T-helper 1 cell treated with Interleukin-12 subunit alpha and Interleukin-12 subunit beta and Interleukin-4 antibody, amounts not matched to agents 30 ng/mL and 1 ng/mL, for 36 hours (primary cell): ENCODE measurements around the gene AGPAT4. TPM values are rescaled to one million over a fixed set of nuclear protein-coding genes. Genes with fewer than 3 reads are reported as not detected.

Source experiments
- intact Hi-C: fragments of 100-400 bp; cut with micrococcal nuclease; formaldehyde crosslinking; loops from one replicate; pipeline ENCODE4 v1.15.1; 2024
- total RNA-seq: library from RNA; stranded (reverse); gene quantifications from 2 replicates; pipeline ENCODE4 v1.2.3, GENCODE V29; 2022

The AGPAT4 gene
- total RNA-seq, 1 donor from 2014 or later = 20.7 TPM

- intact Hi-C loops = no loop called here
Measured at GRCh38 chr6:161284653-161285052, 10.8 kb upstream of the AGPAT4 start.

GRCh38 chr6:161281092-161281491 is 7.2 kb upstream of the AGPAT4 start:
- intact Hi-C loops = no loop called here

GRCh38 chr6:161279677-161280415 is 6.0 kb upstream of the AGPAT4 start:
- intact Hi-C loops = loop anchor here (10.0 kb wide), 2 partner anchors 755 to 1305 kb away; no protein-coding TSS in a partner anchor

- intact Hi-C loops = loop anchor here (10.0 kb wide), 2 partner anchors 752 to 1302 kb away; no protein-coding TSS in a partner anchor
Measured at GRCh38 chr6:161276605-161277155, 2.8 kb upstream of the AGPAT4 start.

GRCh38 chr6:161274898-161275297 is 1.0 kb upstream of the AGPAT4 start:
- intact Hi-C loops = loop anchor here (1.0 to 10.0 kb wide), 13 partner anchors 34 to 1580 kb away; partner anchors contain the start of genes MAP3K4, PACRG and PRKN

GRCh38 chr6:161274488-161274858 is 612 bp upstream of the AGPAT4 start:
- intact Hi-C loops = loop anchor here (1.0 to 10.0 kb wide), 13 partner anchors 35 to 1580 kb away; partner anchors contain the start of genes MAP3K4, PACRG and PRKN

- intact Hi-C loops = loop anchor here (5.0 to 10.0 kb wide), 6 partner anchors 99 to 1299 kb away; no protein-coding TSS in a partner anchor
Measured at GRCh38 chr6:161273274-161273751, 548 bp downstream of the AGPAT4 start.

GRCh38 chr6:161272635-161273273 is 1.1 kb downstream of the AGPAT4 start:
- intact Hi-C loops = loop anchor here (5.0 to 10.0 kb wide), 6 partner anchors 100 to 1298 kb away; no protein-coding TSS in a partner anchor

- intact Hi-C loops = loop anchor here (5.0 to 10.0 kb wide), 6 partner anchors 101 to 1297 kb away; no protein-coding TSS in a partner anchor
Measured at GRCh38 chr6:161271343-161272030, 2.4 kb downstream of the AGPAT4 start.

GRCh38 chr6:161270116-161270515 is 3.7 kb downstream of the AGPAT4 start:
- intact Hi-C loops = loop anchor here (5.0 to 10.0 kb wide), 6 partner anchors 102 to 1295 kb away; no protein-coding TSS in a partner anchor

GRCh38 chr6:161269310-161269709 is 4.6 kb downstream of the AGPAT4 start:
- intact Hi-C loops = no loop called here

GRCh38 chr6:161268531-161269210 is 5.2 kb downstream of the AGPAT4 start:
- intact Hi-C loops = no loop called here

- intact Hi-C loops = no loop called here
Measured at GRCh38 chr6:161266513-161267230, 7.2 kb downstream of the AGPAT4 start.

GRCh38 chr6:161265975-161266374 is 7.9 kb downstream of the AGPAT4 start:
- intact Hi-C loops = no loop called here

- intact Hi-C loops = no loop called here
Measured at GRCh38 chr6:161265554-161265953, 8.3 kb downstream of the AGPAT4 start.

- intact Hi-C loops = no loop called here
Measured at GRCh38 chr6:161264181-161264580, 9.7 kb downstream of the AGPAT4 start.

GRCh38 chr6:161261816-161262215 is 12.0 kb downstream of the AGPAT4 start:
- intact Hi-C loops = no loop called here

GRCh38 chr6:161261325-161261724 is 12.5 kb downstream of the AGPAT4 start:
- intact Hi-C loops = no loop called here

- intact Hi-C loops = no loop called here
Measured at GRCh38 chr6:161259302-161259701, 14.6 kb downstream of the AGPAT4 start.
